Mammary epithelial cell (primary cell): ENCODE data around the gene HTR4.

ENCODE experiments used
- CTCF ChIP-seq, 2 donors: IDR thresholded peaks in 1 of 2; conservative IDR thresholded peaks in 1 of 2; 2 replicates each; pipeline ENCODE4 v1.5.1; 2011 to 2012; ENCODE audit warnings: inconsistent platforms in 2 of 2, low read length in 2 of 2, mild to moderate bottlenecking in 2 of 2, control low read depth in 1 of 2, low read depth in 1 of 2; ENCODE audit not compliant: insufficient read depth in 1 of 2; ENCODE audit errors: extremely low read depth in 1 of 2
- EZH2 ChIP-seq: IDR thresholded peaks from 2 replicates; pipeline ENCODE4 v1.6.1; 2012; ENCODE audit warnings: low read length, inconsistent platforms, borderline replicate concordance

- TF ChIP-seq CTCF (conservative IDR thresholded peaks at IDR 0.05 in 1 of 2, IDR thresholded peaks at IDR 0.05 in 1 of 2; ENCODE audit: extremely low read depth in 1 of 2, insufficient read depth in 1 of 2, low read depth in 1 of 2, low read length in 2 of 2) (no peak), EZH2 (no peak)
Measured at GRCh38 chr5:148558892-148559291, 95.4 kb downstream of the HTR4 start.
